DOHH2 (cell line): ENCODE measurements around the gene GTF2F1.

Source experiments
- H3F3A ChIP-seq: fragments of 200-600 bp; sonication (generic), shearing (Covaris generic); 2 replicates; pipeline ENCODE4 v1.6.0; 2016; ENCODE audit warnings: antibody characterized with exemption, mild to moderate bottlenecking; ENCODE audit not compliant: control insufficient read depth, insufficient read depth
- H3K27ac ChIP-seq: fragments of 200-600 bp; sonication (generic); 2 replicates; pipeline ENCODE4 v1.5.1; 2014; ENCODE audit warnings: low read depth, mild to moderate bottlenecking, low read length, moderate library complexity
- H3K27me3 ChIP-seq: fragments of 200-600 bp; sonication (generic); 2 replicates; pipeline ENCODE4 v1.6.1; 2014; ENCODE audit warnings: mild to moderate bottlenecking, low read length, mixed read lengths; ENCODE audit not compliant: control insufficient read depth
- H3K36me3 ChIP-seq: fragments of 200-600 bp; sonication (generic); 2 replicates; pipeline ENCODE4 v1.6.1; 2014; ENCODE audit warnings: mild to moderate bottlenecking, low read length, moderate library complexity, mixed read lengths; ENCODE audit not compliant: control insufficient read depth
- H3K4me1 ChIP-seq: fragments of 200-600 bp; sonication (generic); 2 replicates; pipeline ENCODE4 v1.6.1; 2014; ENCODE audit warnings: mild to moderate bottlenecking, low read length, mixed read lengths; ENCODE audit not compliant: control insufficient read depth
- H3K4me2 ChIP-seq: fragments of 200-600 bp; sonication (generic); 2 replicates; pipeline ENCODE4 v1.6.0; 2014; ENCODE audit warnings: mild to moderate bottlenecking, low read length, moderate library complexity
- H3K4me3 ChIP-seq: fragments of 200-600 bp; sonication (generic); 2 replicates; pipeline ENCODE4 v1.5.1; 2014; ENCODE audit warnings: mild to moderate bottlenecking, low read length, mixed read lengths
- H3K79me2 ChIP-seq: fragments of 200-600 bp; sonication (generic); 2 replicates; pipeline ENCODE4 v1.6.1; 2014; ENCODE audit warnings: mild to moderate bottlenecking, low read length, mixed read lengths; ENCODE audit not compliant: control insufficient read depth
- H3K9me2 ChIP-seq: fragments of 200-600 bp; sonication (generic); replicated peaks from 2 replicates; pipeline ENCODE4 v1.6.1; 2014; ENCODE audit warnings: mild to moderate bottlenecking, low read length, mixed read lengths; ENCODE audit not compliant: control insufficient read depth
- H3K9me3 ChIP-seq: fragments of 200-600 bp; sonication (generic); 2 replicates; pipeline ENCODE4 v1.6.1; 2014; ENCODE audit warnings: antibody characterized with exemption, low read length, mixed read lengths; ENCODE audit not compliant: control insufficient read depth, insufficient read depth
- H4K20me1 ChIP-seq: fragments of 200-600 bp; sonication (generic); 2 replicates; pipeline ENCODE4 v1.6.0; 2014; ENCODE audit warnings: low read depth, mild to moderate bottlenecking, antibody characterized with exemption, low read length, moderate library complexity; ENCODE audit not compliant: control insufficient read depth, insufficient read depth
- EZH2phosphoT487 ChIP-seq: fragments of 200-600 bp; sonication (generic); IDR thresholded peaks from 2 replicates; pipeline ENCODE4 v1.6.1; 2017; ENCODE audit warnings: borderline replicate concordance, mild to moderate bottlenecking, antibody characterized with exemption, low read length, moderate library complexity, mixed read lengths
- TF ChIP-seq, protein P1 (sequence below): fragments of 200-600 bp; sonication (generic); IDR thresholded peaks from one replicate; pipeline ENCODE4 v1.5.1; 2014; ENCODE audit warnings: antibody characterized with exemption, mild to moderate bottlenecking, low read depth, low read length; ENCODE audit not compliant: poor library complexity, severe bottlenecking

GTF2F1 gene

DNA sequence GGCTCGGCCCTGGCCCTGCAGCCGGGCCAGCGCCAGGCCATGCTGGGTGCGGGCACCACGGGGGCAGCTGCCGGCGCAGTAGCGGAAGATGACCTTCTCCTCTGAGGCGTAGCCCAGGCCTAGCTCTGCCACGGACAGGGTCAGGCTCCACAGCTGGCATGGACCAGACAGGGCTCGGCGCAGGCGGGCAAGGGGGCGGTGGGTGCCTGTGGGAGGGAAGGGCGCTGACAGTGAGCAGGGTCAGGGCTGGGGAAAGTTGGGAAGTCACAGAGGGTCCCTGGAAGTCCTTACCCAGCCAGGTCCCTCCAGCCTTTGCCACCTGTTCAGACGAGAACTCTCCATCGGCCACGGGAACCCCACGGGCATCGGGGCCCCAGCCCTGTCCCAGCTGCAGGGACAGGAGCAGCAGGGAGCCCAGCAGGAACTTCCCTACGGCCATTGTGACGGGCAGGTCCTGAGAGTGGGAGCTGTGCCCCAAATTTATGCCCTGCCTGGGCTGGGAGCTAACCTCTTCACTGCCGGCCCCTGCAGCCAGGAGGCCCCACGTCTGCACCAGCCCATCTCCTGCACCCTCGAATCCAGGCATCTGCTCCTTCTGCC is 17.5 kb downstream of the GTF2F1 start, which contains the start of gene PSPN:
Gene PSPN, minus strand, starts transcription at position 523 of the 600 bp plus-strand sequence. Its CDS starts 84 bp downstream, at position 439.
- H3K9me2 ChIP-seq: no peaks in the 10 kb centered on the region
- H3K36me3 ChIP-seq: peaks cover 10% of the 10 kb centered on the region
- TF ChIP-seq, protein P1, sequence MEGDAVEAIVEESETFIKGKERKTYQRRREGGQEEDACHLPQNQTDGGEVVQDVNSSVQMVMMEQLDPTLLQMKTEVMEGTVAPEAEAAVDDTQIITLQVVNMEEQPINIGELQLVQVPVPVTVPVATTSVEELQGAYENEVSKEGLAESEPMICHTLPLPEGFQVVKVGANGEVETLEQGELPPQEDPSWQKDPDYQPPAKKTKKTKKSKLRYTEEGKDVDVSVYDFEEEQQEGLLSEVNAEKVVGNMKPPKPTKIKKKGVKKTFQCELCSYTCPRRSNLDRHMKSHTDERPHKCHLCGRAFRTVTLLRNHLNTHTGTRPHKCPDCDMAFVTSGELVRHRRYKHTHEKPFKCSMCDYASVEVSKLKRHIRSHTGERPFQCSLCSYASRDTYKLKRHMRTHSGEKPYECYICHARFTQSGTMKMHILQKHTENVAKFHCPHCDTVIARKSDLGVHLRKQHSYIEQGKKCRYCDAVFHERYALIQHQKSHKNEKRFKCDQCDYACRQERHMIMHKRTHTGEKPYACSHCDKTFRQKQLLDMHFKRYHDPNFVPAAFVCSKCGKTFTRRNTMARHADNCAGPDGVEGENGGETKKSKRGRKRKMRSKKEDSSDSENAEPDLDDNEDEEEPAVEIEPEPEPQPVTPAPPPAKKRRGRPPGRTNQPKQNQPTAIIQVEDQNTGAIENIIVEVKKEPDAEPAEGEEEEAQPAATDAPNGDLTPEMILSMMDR: no peak
- TF ChIP-seq EZH2phosphoT487: no peak
- H3F3A ChIP-seq: 0 out of 2 replicates have a peak, but pooled peaks cover 5% of the 10 kb centered on the region
- no peak within 1 kb of the TSS for H3K27ac ChIP-seq
- no peaks in the 10 kb centered on the region for H3K79me2 ChIP-seq
- H3K4me3 ChIP-seq: no peak within 1 kb of the TSS
- no peaks in the 10 kb centered on the region for H4K20me1 ChIP-seq
- no peaks in the 10 kb centered on the region for H3K27me3 ChIP-seq
- H3K9me3 ChIP-seq: no peaks in the 10 kb centered on the region
- H3K4me1 ChIP-seq: peaks cover 13% of the 10 kb centered on the region
- H3K4me2 ChIP-seq: no peak within 1 kb of the TSS

DNA sequence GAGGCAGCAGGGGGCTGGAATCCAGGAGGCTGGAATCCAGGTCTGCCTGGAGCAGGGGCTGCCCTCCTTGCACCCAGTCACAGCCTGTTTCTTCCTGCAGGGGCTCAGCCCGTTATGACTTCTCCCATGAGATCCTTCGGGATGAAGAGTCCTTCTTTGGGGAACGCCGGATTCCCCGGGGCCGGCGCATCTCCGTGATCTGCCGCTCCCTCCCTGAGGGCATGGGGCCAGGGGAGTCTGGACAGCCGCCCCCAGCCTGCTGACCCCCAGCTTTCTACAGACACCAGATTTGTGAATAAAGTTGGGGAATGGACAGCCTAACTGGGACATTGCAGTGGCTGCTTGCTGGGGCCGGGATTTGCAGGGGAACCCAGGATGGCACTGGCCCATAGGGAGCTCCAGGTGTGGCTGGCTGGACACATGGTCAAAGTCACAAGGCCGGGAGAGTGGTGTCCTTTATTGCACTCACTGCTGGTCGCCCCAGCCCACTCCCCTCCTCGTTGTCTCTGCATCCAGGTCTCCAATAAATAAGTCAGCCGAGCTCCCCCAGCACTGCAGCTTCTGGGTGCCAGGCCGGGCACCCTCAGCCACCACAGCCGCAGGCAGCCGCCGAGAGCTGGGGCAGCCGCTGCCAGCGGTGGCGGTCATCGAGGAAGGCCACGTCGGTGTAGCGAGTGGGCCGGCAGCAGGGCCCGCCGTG is 18.1 kb downstream of the GTF2F1 start:
- H3F3A ChIP-seq: 0 out of 2 replicates have a peak, but pooled peaks cover 5% of the 10 kb centered on the region
- peaks cover 4% of the 10 kb centered on the region for H3K36me3 ChIP-seq
- no peaks in the 10 kb centered on the region for H3K79me2 ChIP-seq
- H3K9me3 ChIP-seq: no peaks in the 10 kb centered on the region
- H3K9me2 ChIP-seq: no peaks in the 10 kb centered on the region
- peaks cover 13% of the 10 kb centered on the region for H3K4me1 ChIP-seq
- TF ChIP-seq, protein P1: no peak
- TF ChIP-seq EZH2phosphoT487: no peak
- no peaks in the 10 kb centered on the region for H4K20me1 ChIP-seq
- H3K27ac ChIP-seq: no peak overlapping the region
- H3K4me3 ChIP-seq: no peak overlapping the region
- no peaks in the 10 kb centered on the region for H3K27me3 ChIP-seq
- no peak overlapping the region for H3K4me2 ChIP-seq

DNA sequence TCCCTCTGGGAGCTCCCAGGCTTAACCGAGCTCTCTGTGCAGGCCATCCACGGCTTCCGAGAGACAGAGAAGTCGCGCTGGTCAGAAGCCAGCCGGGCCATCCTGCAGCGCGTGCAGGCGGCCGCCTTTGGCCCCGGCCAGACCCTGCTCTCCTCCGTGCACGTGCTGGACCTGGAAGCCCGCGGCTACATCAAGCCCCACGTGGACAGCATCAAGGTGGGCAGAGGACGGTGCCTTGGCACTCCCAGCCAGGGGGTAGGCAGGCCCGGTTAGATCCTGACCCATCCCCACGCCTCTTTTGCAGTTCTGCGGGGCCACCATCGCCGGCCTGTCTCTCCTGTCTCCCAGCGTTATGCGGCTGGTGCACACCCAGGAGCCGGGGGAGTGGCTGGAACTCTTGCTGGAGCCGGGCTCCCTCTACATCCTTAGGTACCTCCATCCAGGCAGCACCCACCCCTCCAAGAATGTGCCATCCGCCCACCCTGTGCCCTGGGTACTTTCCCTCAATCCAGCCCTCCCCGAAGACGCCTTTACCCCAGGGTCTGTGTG is 18.7 kb downstream of the GTF2F1 start:
- H3K79me2 ChIP-seq: no peaks in the 10 kb centered on the region
- no peaks in the 10 kb centered on the region for H3K27me3 ChIP-seq
- peak overlapping the region; percentile 65 for H3K4me2 ChIP-seq
- peaks cover 13% of the 10 kb centered on the region for H3K4me1 ChIP-seq
- H3K9me3 ChIP-seq: no peaks in the 10 kb centered on the region
- no peaks in the 10 kb centered on the region for H4K20me1 ChIP-seq
- H3K27ac ChIP-seq: no peak overlapping the region
- H3K4me3 ChIP-seq: peak overlapping the region; percentile 78
- 0 out of 2 replicates have a peak, but pooled peaks cover 5% of the 10 kb centered on the region for H3F3A ChIP-seq
- H3K9me2 ChIP-seq: no peaks in the 10 kb centered on the region
- no peak for TF ChIP-seq EZH2phosphoT487
- TF ChIP-seq, protein P1: no peak
- peaks cover 2% of the 10 kb centered on the region for H3K36me3 ChIP-seq
